ENCODE measurements around the gene SNAPIN. TPM values are rescaled to one million over a fixed set of nuclear protein-coding genes. Genes with fewer than 3 reads are reported as not detected.
"Not testable (repeated sequence)": the region's sequence is repeated elsewhere in the genome, so short reads cannot be mapped to it uniquely, and the experiment has no call there.

SNAPIN gene
- total and polyA plus RNA-seq, 9 donors: 48.4 to 53.0 (median 50.1) TPM

DNA sequence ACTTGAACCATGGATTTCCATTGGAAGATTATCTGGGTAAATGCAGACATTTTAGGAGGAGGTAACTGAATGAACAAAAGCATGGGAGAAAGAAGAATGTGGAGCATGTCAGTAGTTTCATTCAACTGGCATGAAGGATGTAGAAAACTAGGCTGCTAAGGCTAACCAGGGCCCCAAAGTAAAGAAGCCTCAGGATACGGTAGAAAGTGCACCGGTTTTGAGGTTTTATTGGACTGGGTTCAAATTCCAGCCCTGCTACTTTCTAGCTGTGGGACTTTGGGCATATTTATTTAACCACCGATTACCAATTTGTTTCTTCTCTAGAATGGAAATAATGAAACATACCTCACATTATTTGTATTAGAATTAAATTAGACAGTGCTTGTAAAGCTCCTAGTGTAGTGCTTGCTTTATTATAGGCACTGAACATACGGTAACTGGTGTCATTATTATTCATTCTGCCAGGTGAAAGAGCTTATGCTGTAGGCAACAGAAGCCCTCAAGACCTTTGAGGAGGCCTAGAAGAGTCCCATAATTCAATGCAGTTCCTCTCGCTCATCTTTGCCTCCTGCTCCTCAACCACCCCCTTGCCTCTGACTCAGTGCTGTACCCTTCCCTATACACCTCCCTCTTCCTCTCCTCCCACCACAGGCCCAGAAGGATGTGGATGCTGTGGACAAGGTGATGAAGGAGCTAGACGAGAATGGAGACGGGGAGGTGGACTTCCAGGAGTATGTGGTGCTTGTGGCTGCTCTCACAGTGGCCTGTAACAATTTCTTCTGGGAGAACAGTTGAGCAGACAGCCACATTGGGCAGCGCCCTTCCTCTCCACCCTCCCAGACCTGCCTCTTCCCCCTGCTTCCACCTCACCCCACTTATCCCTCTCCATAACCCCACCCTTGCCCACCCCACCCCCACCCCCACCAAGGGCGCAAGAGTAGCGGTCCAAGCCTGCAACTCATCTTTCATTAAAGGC is 27.2 kb upstream of the SNAPIN start:
- Histone ChIP-seq H3K36me3 (ENCODE audit: control insufficient read depth, insufficient read depth, low read length) (peaks cover 8% of the 10 kb centered on the region), H3K27me3 (ENCODE audit: control insufficient read depth, insufficient read depth, low read length) (no peaks in the 10 kb centered on the region), H3K27ac (ENCODE audit: low read length) (no peak overlapping the region), H3K4me1 (ENCODE audit: control insufficient read depth, insufficient read depth, low read length) (peaks cover 65% of the 10 kb centered on the region), H3K9me3 (replicated peaks; ENCODE audit: control insufficient read depth, low read depth, low read length) (no peaks in the 10 kb centered on the region), H3K4me3 (ENCODE audit: low read length) (no peak overlapping the region)
- no peak for DNase-seq
- 100% methylated on average over 1 of the region's 10 CpGs for WGBS (ENCODE audit: insufficient coverage)

DNA sequence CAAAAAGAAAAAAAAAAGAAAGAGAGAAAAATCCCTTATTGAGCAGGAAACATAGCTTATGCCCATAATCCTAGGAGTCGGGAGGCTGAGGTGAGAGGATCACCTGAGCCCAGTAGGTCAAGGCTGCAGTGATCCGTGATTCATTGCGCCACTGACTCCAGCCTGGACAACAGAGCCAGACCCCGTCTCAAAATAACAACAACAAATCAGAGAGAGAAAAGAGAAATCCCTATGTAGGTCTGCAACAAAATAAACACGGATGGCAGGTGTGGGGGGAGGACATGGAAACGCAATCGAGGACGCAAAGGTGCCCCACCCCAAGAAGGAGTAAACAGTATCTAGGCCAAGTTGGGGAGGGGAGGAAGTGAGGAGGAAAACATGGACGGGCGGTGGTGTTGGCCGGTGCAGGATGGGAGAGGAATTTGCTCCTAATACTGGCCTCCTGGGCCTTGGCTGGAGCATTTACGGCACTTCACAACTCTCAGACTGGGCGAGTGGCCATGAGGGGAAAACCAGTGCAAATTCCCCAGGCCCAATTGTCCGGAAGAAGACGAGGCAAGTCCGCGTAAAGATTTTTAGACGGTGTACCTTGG is 25.2 kb upstream of the SNAPIN start:
- H3K9me3 ChIP-seq (replicated peaks; ENCODE audit: control insufficient read depth, low read depth, low read length): no peaks in the 10 kb centered on the region
- WGBS (ENCODE audit: insufficient coverage): 35% methylated on average over 5 of the region's 18 CpGs
- peak; percentile 95 for DNase-seq
- H3K27ac ChIP-seq (ENCODE audit: low read length): peak overlapping the region; percentile 100
- peak overlapping the region; percentile 100 for H3K4me3 ChIP-seq (ENCODE audit: low read length)
- H3K27me3 ChIP-seq (ENCODE audit: control insufficient read depth, insufficient read depth, low read length): no peaks in the 10 kb centered on the region
- peaks cover 51% of the 10 kb centered on the region for H3K4me1 ChIP-seq (ENCODE audit: control insufficient read depth, insufficient read depth, low read length)
- H3K36me3 ChIP-seq (ENCODE audit: control insufficient read depth, insufficient read depth, low read length): peaks cover 27% of the 10 kb centered on the region

DNA sequence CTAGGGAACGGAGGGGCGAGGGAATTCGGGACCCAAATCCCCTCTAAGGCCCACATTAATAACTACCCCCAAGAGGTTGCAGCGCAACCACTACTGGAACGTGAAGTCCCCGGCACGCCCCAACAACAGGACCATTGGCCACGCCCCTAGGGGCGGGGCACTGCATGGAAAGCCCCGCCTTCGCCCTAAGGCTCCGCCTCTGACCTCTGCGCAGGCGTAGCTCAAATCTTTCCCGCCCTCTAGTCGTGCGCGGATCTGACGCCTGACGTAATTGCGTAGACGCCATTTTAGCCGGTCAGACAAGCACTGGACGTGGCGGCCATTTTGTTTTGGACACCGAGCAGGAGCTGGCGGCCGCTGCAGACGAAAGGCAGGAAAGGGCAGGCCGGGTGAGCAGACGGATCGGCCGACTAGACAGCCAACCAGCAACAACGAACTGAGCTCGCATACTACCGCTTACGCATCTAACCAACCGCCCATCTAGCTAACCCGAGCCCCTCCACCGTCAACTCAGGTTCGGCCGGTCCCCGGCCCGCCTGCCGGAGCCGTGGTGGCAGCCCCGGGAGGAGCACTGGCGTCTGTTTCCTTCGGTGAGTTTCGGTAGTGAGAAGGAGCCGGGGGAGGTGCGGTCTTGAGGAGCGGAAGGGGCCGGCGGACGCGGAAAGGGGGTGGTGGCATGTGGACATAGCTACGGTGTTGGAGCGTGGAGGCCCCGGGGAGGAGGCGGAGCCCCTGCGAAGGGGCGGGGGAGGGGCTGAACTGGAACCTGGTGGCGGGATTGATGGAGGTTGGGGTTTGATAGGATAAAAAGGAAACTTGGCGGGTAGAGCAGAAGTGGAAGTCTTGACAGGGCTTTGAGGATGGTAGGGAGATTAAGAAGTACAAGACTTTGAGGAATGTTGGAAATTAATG is 24.5 kb upstream of the SNAPIN start, which contains the start of gene CHTOP:
Gene CHTOP, plus strand, starts transcription at position 313 of the 912 bp plus-strand sequence. CDS start 2,523 bp downstream, outside the sequence.
- WGBS (ENCODE audit: insufficient coverage): under 1% methylated on average over 60 of the region's 65 CpGs
- Histone ChIP-seq H3K27me3 (ENCODE audit: control insufficient read depth, insufficient read depth, low read length) (no peaks in the 10 kb centered on the region), H3K36me3 (ENCODE audit: control insufficient read depth, insufficient read depth, low read length) (peaks cover 28% of the 10 kb centered on the region), H3K4me1 (ENCODE audit: control insufficient read depth, insufficient read depth, low read length) (peaks cover 44% of the 10 kb centered on the region), H3K4me3 (ENCODE audit: low read length) (peak within 1 kb of the TSS; percentile 100), H3K27ac (ENCODE audit: low read length) (peak within 1 kb of the TSS; percentile 100), H3K9me3 (replicated peaks; ENCODE audit: control insufficient read depth, low read depth, low read length) (no peaks in the 10 kb centered on the region)
- peak; percentile 99 for DNase-seq

DNA sequence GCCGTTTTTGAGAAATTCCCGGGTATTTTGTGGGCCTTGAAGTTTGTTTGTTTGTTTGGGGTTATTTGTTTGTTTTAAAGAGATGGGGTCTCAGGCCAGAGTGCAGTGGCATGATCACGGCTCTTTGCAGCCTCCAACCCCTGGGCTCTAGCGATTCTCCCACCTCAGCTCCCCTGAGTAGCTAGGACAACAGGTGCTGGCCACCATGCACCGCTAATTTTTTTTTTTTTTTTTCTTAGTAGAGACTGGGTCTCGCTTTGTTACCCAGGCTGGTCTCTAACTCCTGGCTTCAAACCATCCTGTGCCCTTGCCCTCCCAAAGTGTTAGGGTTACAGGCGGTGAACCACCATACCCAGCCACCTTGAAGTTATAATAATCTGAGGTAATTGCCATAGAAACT is 22.6 kb upstream of the SNAPIN start:
- Histone ChIP-seq H3K9me3 (replicated peaks; ENCODE audit: control insufficient read depth, low read depth, low read length) (no peaks in the 10 kb centered on the region), H3K36me3 (ENCODE audit: control insufficient read depth, insufficient read depth, low read length) (peaks cover 46% of the 10 kb centered on the region), H3K27ac (ENCODE audit: low read length) (no peak overlapping the region), H3K4me1 (ENCODE audit: control insufficient read depth, insufficient read depth, low read length) (peaks cover 28% of the 10 kb centered on the region), H3K27me3 (ENCODE audit: control insufficient read depth, insufficient read depth, low read length) (no peaks in the 10 kb centered on the region), H3K4me3 (ENCODE audit: low read length) (no peak overlapping the region)
- DNase-seq: no peak
- WGBS (ENCODE audit: insufficient coverage): 80% methylated on average over 2 of the region's 7 CpGs

DNA sequence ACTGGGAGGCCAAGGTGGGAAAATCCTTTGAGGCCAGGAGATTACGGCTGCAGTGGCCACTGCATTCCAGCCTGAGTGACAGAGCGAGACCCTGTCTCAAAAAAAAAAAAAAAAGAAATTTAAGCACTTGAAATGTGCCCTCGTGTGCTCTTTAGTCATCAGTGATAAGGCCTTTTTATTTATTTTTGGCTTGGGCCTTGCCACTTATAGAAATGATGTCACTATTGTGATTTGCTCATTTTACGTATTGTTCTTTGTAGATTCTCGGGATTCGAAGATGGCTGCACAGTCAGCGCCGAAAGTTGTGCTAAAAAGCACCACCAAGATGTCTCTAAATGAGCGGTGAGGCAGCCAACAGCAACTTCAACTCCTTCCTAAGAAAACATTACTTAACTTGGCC is 22.2 kb upstream of the SNAPIN start:
- Histone ChIP-seq H3K36me3 (ENCODE audit: control insufficient read depth, insufficient read depth, low read length) (peaks cover 50% of the 10 kb centered on the region), H3K4me3 (ENCODE audit: low read length) (no peak overlapping the region), H3K9me3 (replicated peaks; ENCODE audit: control insufficient read depth, low read depth, low read length) (no peaks in the 10 kb centered on the region), H3K4me1 (ENCODE audit: control insufficient read depth, insufficient read depth, low read length) (peaks cover 28% of the 10 kb centered on the region), H3K27me3 (ENCODE audit: control insufficient read depth, insufficient read depth, low read length) (no peaks in the 10 kb centered on the region), H3K27ac (ENCODE audit: low read length) (no peak overlapping the region)
- 85% methylated on average over 9 of the region's 9 CpGs for WGBS (ENCODE audit: insufficient coverage)
- no peak for DNase-seq

DNA sequence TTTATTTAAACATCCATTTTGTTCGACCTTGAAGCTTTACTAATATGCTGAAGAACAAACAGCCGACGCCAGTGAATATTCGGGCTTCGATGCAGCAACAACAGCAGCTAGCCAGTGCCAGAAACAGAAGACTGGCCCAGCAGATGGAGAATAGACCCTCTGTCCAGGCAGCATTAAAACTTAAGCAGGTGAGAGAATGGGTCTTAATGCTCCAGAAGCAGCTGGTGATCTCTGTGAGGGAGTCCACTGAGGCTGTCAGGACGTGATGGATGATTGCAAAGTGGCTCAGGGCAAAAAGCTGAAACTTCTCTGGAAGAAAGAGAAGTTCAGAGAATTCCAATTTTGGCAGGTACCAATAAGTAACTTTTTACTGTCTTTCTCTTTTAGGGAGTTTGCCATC is 20.2 kb upstream of the SNAPIN start:
- H3K9me3 ChIP-seq (replicated peaks; ENCODE audit: control insufficient read depth, low read depth, low read length): no peaks in the 10 kb centered on the region
- no peak for DNase-seq
- H3K36me3 ChIP-seq (ENCODE audit: control insufficient read depth, insufficient read depth, low read length): peaks cover 69% of the 10 kb centered on the region
- H3K27me3 ChIP-seq (ENCODE audit: control insufficient read depth, insufficient read depth, low read length): no peaks in the 10 kb centered on the region
- no peak overlapping the region for H3K4me3 ChIP-seq (ENCODE audit: low read length)
- no peak overlapping the region for H3K27ac ChIP-seq (ENCODE audit: low read length)
- H3K4me1 ChIP-seq (ENCODE audit: control insufficient read depth, insufficient read depth, low read length): peaks cover 24% of the 10 kb centered on the region
- WGBS (ENCODE audit: insufficient coverage): 81% methylated on average over 5 of the region's 6 CpGs

DNA sequence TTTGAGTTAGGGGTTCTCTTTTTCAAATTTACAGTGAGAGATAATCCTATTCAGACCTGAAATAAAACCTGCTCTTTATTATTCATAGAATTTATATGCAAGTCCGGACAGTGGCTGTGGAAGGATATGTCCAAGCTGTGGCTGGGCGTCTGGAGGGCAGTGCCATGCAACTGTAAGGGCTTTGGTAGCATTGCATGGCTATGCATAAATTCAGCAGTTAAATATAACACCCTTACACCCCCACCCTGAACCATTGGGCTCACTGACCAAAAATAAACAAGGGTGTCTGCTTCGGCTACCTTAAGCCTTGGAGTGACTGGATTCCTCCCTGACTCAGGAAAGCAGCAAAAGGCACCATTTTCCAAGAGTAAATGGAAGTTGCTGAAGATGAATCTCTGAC is 19.2 kb upstream of the SNAPIN start:
- DNase-seq: no peak
- Histone ChIP-seq H3K9me3 (replicated peaks; ENCODE audit: control insufficient read depth, low read depth, low read length) (no peaks in the 10 kb centered on the region), H3K36me3 (ENCODE audit: control insufficient read depth, insufficient read depth, low read length) (peaks cover 78% of the 10 kb centered on the region), H3K27ac (ENCODE audit: low read length) (no peak overlapping the region), H3K27me3 (ENCODE audit: control insufficient read depth, insufficient read depth, low read length) (no peaks in the 10 kb centered on the region), H3K4me1 (ENCODE audit: control insufficient read depth, insufficient read depth, low read length) (peaks cover 20% of the 10 kb centered on the region), H3K4me3 (ENCODE audit: low read length) (no peak overlapping the region)
- no CpG with 5 or more reads among the region's 3 CpGs for WGBS (ENCODE audit: insufficient coverage)

DNA sequence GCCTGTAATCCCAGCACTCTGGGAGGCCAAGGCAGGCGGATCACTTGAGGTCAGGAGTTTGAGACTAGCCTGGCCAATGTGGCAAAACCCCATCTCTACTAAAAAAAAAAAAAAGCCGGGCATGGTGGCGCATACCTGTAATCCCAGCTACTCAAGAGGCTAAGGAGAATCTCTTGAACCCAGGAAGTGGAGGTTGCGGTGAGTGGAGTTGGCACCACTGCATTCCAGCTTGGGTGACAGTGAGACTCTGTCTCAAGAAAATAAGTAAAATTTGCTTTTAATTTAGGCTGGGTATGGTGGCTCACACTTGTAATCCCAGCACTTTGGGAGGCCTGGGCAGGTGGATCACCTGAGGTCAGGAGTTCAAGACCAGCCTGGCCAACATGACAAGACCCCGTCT is 18.3 kb upstream of the SNAPIN start:
- WGBS (ENCODE audit: insufficient coverage): 100% methylated on average over 3 of the region's 5 CpGs
- not testable (repeated sequence) for H3K4me3 ChIP-seq (ENCODE audit: low read length); DNase-seq; H3K9me3 ChIP-seq (replicated peaks; ENCODE audit: control insufficient read depth, low read depth, low read length); H3K27me3 ChIP-seq (ENCODE audit: control insufficient read depth, insufficient read depth, low read length); H3K27ac ChIP-seq (ENCODE audit: low read length)
- peaks cover 16% of the 10 kb centered on the region for H3K4me1 ChIP-seq (ENCODE audit: control insufficient read depth, insufficient read depth, low read length)
- H3K36me3 ChIP-seq (ENCODE audit: control insufficient read depth, insufficient read depth, low read length): peaks cover 83% of the 10 kb centered on the region

DNA sequence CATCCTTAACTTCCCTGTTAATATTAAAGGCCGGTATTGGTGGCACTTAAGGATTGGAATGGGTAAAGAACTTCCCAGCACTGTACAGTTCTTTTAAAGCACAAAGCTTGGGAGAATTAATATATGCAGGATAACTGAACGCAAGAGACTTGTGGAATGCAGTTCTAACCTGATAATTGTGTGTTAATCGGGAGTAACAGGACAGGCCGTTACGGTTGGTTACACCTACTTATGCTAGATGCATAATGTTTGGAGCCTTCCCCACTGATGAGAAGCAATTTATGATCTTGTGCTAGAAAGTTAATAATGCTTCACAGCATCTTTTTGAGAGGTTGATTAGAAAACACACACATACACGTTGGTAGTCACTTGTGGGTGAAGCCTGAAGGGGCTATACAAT is 17.6 kb upstream of the SNAPIN start:
- Histone ChIP-seq H3K36me3 (ENCODE audit: control insufficient read depth, insufficient read depth, low read length) (peaks cover 85% of the 10 kb centered on the region), H3K4me1 (ENCODE audit: control insufficient read depth, insufficient read depth, low read length) (peaks cover 10% of the 10 kb centered on the region), H3K9me3 (replicated peaks; ENCODE audit: control insufficient read depth, low read depth, low read length) (no peaks in the 10 kb centered on the region), H3K27me3 (ENCODE audit: control insufficient read depth, insufficient read depth, low read length) (no peaks in the 10 kb centered on the region), H3K4me3 (ENCODE audit: low read length) (no peak overlapping the region), H3K27ac (ENCODE audit: low read length) (no peak overlapping the region)
- DNase-seq: no peak
- WGBS (ENCODE audit: insufficient coverage): no CpG with 5 or more reads among the region's 6 CpGs

All from muscle of leg (tissue), 11 donors.